GM18511 (cell line): ENCODE data around the gene DUSP8.

ENCODE experiments used
- ATAC-seq: cut with Tn5 transposase; IDR thresholded peaks from one replicate; pipeline ENCODE4 v1.9.1; 2021; ENCODE audit warnings: mild to moderate bottlenecking, moderate library complexity; ENCODE audit not compliant: unreplicated experiment

Gene DUSP8

DNA sequence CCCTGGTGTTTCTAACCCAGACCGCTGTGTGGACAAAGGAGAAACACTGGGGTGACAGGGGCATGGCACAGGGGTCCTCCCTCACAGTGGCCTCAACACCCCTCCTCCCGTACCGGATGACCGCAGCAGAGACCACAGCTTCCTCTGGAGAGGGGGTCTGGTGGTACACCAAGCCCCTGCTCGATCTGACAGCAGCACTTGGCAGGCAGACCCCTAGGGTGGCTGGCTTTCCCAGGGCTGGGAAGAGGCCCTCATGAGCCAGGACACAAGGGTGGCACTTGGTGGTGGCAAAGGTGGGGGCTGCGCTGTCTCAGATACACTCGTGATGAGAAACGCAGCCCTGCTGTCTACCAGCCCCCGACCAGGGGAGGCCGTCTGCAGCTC lies 38.7 kb downstream of the DUSP8 start:
- no peak for ATAC-seq

DNA sequence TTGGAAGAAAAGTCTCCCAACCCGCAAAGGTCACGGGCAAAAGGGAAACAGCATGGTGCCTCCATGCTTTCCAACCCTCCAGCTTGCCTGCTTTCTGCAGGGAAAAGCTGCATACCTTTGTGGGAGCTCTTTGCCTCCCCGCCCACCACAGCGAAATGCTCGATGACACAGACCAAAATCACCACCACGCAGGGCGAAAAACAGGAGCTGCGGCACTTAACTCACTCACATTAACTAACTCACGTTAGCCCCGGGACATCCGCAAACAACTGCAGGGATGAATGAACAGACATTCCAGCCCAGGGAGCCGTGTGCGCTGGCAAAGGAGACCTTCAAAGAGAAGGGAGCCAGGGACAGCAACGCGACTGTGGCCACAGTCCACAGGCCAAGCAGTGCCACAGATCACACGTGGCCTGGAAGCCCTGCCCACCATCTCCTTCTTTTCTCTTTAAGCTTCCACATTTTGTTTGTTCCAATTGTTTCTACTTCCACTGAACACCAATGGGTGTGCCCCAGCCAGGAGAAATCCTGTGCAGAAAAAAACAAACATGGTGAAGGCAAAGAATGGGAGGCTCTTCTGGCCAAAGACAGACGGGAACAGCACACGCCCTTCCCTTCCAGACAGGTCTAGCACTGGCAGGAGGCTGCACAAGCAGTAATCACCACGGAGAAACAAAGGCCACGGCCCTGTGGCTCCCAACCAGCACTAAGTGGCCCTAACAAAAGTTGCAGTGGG lies 39.3 kb downstream of the DUSP8 start:
- ATAC-seq: no peak

DNA sequence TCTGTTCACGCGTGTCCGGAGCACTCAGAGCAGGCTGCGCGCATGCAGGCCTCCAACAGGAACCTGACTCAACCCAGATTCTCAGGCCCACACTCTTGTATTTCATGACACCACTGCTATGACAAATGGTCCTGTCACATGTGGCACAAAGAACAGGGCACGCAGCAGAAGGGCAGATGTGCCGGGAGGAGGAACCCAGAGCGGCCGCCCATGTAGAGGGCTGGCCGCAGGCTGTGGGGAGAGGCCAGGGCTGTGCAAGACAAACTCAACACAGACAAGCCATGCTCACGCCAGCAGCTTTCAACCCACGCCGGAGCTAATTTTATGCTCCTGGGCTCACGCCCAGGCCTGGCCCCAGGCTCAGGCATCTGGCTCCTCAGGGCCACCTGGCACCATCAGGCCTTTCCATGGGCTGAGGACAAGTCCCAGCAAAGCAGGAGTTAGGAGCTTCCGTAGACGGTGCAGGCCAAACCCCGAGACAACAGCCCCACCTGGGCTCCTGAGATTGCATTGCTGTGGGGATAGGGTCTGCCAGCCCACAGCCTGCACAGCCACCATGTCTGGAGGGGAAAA lies 40.0 kb downstream of the DUSP8 start:
- no peak for ATAC-seq

DNA sequence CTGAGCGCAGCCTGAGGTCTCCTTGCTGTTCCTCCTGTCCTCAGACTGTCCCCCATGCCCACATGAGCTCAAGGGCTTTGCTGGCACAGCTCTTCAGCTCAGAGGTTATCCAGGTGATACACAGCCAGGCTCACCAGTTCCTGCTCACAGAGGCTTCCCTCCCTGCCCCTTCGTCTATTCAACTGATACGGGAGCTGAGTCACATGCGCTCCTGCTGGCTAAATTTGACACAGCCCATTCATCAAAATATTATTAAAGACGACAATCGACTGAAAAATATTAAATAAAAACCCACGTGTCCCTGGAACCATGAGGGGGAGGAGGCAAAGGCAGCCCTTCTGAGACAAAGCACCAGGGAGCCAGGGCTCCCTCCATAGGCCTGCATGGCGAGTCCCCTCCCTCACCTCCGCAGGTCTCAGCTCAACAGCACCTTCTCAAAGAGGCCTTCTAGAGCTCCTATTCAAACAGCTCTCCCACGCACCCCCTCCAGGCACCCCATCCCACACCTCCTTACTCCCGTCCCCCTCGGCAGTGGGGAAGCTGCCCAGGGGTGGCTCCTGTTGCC lies 40.5 kb downstream of the DUSP8 start:
- ATAC-seq: no peak

DNA sequence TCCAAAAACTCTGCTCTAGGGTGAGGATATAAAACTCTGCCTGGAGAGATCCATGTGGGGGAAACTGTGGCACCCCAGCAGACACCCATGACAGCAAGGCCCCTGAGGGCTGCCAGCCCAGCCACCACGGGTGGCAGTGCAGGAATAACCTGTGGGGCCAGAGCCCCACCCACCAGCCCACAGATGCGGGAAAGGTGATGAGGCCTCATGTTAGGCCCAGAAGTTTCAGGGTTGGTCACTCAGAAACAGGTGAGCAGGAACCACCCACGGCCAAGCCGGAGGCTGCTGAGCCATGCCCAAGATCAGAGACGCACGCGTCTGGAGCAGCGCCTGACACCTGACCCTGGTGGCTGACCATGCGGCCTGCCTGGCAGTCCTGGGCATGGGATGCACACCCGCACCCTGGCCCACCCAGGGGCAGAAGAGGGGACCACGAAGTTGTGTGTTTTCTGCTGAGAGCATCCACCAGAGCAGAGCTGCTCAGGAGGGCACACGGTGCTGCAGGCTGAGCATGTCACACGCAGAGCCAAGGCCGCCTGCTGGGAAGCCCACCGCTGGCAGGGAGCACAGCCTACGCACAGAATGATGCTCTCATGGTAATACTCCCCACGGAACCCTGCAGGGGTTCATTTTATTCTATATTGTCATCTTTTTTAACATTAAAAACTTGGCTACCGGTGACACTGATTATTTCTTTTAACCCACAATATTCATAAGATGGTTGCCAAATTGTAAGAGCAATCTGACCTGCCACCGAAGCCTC lies 41.2 kb downstream of the DUSP8 start:
- no peak for ATAC-seq

DNA sequence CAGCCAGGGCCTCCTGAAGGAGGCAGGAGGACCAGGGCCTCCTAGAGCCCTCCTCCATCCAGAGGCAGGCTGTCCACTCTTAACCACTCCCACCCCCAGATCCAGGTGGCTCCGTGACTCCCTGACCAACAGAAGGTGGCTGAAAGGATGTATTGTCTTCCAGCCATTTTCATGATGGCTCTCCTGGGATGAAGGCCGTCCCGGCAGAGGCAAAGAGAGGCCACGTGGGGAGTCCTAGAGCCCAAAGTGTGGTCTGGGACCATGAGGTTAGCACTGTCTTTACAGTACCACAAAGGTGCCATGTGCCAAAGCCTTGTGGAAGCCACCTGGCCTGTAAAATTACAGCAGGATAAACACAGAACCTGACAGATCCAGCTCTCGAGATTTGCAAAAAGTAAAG lies 42.3 kb downstream of the DUSP8 start:
- no peak for ATAC-seq

DNA sequence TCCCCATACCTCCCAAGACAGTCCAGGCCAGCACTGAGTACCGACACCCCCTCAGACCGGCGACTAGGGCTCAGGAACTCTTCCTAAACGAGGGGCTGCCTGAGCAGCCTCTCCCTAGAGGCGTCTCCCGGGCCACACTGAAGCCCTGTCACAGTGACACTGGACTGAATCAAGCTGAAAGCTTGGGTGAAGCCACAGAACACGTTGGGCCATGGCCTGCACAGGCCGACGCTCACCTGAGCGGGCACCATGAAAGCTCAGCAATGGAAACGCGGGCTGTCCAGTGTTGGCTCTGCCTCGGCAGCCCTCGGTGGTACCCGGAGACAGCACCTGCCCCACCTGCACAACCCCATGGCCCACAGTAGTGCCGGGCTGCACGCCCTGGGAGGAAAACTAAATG lies 42.8 kb downstream of the DUSP8 start:
- no peak for ATAC-seq

DNA sequence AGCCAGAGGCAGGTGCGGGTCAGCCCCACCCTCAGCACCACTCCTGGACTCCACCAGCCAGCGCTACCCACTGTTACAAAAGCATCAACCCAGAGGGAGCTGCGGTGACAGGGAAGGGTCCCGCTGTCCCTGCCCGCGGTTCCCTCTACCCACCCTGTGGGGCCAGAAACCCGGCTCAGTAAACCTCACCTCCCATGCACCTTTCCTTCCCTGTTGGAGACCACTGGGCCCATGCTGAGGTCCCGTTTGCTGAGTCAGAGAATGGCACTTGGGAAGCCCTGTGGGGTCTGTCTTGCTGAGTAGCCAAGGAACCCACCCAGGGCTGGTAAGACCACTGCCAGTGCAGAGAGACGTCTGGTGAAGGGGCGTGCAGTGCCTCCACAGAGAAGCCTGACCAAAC lies 43.4 kb downstream of the DUSP8 start:
- ATAC-seq: no peak

DNA sequence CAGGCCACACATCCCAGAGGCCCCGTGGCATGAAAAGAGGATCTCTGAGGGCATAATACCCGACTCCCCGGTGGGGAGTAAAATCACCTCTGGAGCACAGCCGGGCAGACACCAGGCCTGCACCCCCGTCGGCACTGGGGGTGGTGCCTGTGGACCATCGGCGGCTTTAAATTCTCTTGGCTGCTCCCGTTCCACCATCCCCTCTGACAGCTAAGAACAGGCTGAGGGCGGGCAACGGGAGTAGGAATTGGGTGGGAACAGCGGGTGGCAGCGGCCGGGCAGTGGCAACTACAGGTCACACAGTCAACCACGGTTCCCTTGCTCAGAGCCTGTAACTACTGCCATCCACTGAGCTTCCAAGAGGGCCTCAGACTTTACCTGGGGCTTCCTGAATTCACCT lies 45.3 kb downstream of the DUSP8 start:
- ATAC-seq: no peak

DNA sequence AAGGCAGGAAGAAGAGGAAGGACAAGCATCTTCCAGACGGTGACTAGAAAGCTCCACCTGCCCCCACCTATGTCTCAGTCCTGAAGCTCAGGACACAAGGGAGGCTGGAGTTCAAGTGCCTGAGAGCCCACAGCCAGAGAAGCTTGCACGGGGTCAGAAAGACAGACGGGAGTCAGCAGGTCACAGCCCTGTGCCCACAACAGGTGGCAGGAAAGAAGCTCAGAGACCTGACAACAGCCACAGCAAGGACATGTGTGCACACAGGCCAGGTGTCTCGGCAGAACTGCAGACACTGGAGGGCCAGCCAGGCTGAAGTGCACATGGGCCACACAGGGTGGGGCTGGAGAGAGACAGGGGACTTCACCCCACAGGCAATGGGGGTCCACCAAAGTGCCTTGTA lies 48.3 kb downstream of the DUSP8 start:
- ATAC-seq: no peak

DNA sequence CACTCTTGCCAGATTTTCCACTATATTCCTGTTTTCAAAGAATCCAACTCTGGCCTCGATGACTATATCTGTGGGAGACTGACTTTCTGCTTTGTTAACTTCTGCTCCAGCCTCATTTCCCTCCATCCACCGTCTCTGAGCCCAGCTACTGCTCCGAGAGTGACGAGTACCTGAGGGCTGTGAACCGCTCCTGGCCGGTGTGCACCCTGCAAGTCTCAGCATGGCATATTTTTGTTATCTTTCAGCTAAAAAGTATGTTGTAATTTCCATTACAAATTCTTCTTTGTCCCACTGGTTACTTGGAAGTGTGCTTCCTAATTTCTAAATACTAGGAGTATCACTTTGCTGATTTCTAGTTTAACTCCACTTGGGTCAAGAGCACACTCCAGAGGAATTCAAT lies 49.0 kb downstream of the DUSP8 start:
- ATAC-seq: no peak

DNA sequence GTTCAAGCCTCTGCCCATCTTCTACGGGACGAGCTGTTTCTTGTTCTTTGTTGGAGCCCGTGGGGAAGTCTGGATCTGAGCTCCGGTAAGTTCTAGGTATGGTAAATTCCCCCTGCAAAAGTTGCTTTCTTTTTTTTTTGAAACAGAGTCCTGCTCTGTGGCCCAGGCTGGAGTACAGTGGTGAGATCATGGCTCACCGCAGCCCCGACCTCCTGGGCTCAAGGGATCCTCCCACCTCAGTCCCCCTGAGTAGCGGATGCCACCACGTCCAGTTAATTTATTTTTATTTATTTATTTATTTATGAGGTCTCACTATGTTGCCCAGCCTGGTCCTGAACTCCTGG lies 50.0 kb downstream of the DUSP8 start:
- ATAC-seq: peak; percentile 43

DNA sequence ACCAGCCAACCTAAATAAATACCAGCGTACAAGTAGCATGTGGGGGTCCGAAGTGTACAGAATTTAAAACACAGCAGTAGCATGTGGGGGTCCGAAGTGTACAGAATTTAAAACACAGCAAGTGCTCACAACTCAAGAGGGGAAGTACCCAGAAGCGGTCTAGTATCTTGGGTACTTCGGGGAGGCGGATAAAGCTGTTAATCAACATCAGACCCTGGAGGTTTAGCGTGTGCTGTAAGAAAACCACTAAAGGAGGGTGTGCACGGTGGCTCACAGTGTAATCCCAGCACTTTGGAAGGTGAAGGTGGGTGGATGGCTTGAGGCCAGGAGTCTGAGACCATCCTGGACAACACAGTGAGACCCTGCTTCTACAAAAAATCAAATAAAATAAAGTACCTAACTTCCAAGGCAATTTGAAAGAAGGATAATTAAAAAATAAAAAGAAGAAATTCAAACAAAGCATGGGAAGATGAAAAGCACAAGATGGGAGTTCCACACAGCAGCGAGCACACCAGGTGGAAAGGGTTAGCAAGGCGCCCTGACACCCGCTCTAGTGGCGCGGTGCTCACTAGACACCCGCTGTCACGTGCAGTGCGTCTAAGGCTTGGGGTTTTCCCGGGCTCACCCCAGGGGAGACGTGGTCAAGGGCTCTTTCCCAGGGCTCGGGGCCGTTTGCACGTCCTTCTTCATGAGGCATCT lies 50.5 kb downstream of the DUSP8 start:
- ATAC-seq: peak; percentile 82

DNA sequence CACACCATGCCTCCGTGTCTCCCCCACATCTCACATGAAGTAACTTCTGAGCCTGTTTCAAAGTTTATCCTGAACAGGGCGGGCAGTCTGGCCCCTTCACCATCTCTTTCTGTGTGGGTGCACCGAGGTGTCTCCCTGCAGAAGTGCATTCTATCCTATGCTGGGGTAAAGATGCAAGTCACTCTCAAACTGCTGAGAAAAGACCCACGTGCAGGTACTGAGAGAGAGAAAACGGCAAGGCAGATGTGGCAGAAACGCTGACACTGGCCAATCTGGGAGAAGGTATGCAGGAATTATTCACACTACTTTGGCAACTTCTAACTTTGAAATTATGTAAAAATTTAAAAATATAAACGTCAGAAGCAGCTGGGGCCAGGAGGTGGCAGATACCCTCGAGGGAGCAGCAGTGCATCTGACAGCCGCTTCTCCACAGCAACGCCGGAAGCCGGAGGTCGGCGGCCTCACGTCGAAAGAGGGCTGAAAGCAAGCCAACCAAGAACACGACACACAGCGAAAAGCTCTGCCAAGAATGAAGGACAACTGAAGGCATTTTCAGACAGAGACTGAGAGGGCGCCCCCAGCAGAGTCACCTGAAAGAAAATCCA lies 51.3 kb downstream of the DUSP8 start:
- ATAC-seq: peak; percentile 52

DNA sequence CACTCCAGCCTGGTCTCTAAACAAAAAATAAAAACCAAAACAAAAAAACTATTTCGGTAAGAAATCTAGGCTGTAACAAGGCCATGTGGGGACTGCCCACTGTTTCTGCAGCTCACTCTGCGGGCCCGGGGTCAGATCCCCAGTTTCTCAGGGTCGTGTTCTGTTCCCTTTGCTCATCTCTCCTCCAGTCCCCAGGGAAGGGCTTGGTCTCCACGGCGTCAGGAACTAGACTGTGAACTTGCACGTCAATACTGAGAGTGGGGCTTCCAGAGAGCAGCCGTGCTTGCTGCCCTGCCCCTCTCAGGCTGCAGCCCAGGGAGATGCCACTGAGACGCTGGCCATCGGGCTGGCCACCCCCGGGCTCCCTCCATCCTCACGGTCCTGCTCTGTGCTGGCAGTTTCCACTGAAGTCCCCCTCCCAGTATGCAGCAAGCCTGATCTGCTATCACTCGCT lies 51.8 kb downstream of the DUSP8 start:
- ATAC-seq: no peak

DNA sequence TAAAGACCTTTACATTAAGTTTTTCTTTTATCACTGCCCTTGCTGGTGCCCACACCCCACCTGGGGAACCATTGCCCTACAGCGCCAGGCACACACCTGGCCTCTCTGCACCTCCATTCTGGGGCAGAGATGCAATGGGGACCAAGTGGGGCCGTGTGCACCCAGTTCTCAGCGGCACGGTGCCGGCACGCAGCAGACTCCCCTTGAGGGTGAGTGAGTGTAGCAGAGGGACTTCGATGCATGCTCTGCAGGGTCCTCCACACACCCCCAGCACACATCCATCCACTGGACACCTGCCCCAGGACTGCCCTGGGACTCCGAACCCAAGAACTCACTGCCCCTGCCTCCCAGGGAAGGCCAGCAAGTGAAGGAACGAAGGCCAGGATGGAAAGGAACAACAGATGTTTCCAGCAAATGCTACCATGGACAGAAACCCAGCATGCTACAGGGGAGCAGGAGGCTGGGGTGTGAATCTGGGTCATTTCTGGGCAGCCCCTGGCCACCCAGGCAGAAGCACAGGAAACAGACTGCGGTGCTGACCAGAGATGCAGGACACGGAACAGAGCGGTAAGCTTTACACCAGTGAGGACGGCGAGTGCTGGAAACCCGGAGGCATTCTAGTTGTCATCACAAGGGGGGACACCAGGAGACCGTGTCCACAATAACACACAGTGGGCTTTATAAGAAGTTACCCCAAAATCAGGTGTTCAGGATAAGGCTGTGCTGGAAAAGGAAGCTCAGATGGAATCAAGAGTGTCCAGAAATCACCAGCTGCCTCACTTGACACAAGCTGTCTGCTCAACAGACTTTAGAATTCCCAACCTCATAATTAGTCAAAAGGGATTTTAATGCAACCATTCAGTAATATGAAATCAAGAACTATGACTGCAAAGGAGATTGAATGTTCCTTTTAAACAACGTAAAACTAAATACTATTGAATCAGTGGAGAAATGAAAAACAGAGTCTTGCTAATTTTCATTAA lies 52.8 kb downstream of the DUSP8 start:
- ATAC-seq: no peak

DNA sequence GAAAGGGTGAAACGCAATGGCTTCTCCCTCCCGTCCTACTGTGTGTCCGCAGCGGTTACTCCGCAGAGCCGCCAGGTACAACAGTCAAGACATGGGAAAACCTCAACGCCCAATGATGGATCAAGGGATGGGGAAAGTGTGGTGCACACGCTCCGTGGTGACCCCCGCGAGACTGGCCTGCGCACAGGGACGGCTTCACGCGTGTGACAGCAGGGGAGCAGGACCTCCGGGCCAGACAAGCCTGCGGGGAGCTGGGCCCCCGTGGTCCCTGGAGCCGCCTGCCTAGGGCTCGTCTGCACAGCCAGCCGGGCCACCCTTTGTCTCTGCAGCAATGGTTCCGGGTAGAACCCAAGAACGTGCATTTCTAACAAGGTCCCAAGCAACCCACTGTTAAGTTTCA lies 53.8 kb downstream of the DUSP8 start:
- no peak for ATAC-seq

DNA sequence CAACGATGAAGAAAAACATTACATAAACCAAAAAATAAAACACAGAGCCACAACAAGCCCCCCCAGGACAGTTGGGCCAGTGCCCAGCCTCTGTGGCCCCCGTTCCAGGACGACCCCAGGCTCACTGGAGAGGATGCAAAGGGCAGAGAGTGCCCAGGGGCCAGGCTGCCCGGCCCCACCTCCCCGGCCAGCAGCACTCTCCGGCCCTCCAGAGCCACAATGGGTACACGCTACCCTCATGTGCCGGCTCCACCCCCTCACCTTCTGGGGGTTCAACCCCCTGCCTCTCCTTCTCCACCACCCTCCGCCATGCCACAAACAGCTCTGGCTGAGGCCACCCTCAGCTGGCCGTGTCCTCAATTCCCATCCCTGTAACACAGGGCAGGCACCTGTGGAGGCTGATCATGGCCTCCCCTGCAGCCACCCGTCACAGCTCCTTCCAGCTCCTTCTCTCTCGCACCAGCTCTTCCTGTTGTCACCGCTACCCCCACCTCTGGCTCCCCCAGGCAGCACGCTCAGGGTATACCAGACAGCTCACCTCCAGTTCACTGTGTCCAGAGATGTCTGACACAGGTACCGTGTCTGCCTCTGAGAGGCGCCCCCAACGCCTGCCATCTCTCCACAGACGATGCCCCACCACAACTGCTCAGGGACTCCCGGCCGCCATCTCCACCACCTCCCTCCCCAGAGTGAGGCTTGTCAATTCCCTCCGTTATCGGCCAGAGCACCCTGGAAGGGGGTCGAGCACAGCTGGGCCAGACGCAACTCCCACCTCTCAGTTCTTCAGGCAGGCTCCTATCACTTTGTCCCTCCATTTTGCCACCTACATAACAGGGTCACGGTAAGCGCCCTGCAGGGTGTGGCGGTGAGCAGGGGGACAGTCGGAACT lies 54.7 kb downstream of the DUSP8 start:
- no peak for ATAC-seq
